Liver (tissue), 3 donors: Measurements from ENCODE around the gene PITPNB.

Experiments used
- EGR1 ChIP-seq, 2 donors: IDR thresholded peaks; 2 replicates each; pipeline ENCODE4 v1.6.1; 2016 to 2018; ENCODE audit warnings: antibody characterized with exemption in 2 of 2, low read depth in 2 of 2
- GABPA ChIP-seq, 2 donors: IDR thresholded peaks in 1 of 2; conservative IDR thresholded peaks in 1 of 2; 2 replicates each; pipeline ENCODE4 v1.6.1; 2016; ENCODE audit warnings: antibody characterized with exemption in 2 of 2, mild to moderate bottlenecking in 1 of 2, moderate library complexity in 1 of 2
- TF ChIP-seq, protein P1 (sequence below): fragments of 150-350 bp; IDR thresholded peaks from 2 replicates; pipeline ENCODE4 v1.5.1; 2017; ENCODE audit warnings: improper control_type of control experiment, low read depth, low read length; ENCODE audit not compliant: missing input control
- donor health status: healthy.
- donor health status: healthy.

DNA sequence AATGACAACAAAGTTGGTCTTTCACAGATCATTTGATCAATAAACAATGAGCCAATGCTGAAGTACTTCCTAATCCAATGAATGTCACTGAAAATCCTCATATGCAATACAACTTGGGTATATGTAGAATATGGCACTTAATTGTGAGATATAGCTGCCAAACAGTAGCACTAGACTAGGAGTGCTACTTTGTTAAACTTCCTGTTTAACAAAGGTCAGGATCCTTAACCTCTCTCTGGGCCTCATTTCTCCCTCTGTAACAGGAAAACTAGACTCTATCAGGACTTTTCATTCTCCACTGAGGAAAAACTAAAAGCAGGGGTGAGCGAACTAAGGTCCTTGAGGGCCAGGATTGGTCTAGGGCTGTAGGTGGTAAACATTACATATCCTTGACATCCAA lies 56.1 kb downstream of the PITPNB start:
- TF ChIP-seq, protein P1, sequence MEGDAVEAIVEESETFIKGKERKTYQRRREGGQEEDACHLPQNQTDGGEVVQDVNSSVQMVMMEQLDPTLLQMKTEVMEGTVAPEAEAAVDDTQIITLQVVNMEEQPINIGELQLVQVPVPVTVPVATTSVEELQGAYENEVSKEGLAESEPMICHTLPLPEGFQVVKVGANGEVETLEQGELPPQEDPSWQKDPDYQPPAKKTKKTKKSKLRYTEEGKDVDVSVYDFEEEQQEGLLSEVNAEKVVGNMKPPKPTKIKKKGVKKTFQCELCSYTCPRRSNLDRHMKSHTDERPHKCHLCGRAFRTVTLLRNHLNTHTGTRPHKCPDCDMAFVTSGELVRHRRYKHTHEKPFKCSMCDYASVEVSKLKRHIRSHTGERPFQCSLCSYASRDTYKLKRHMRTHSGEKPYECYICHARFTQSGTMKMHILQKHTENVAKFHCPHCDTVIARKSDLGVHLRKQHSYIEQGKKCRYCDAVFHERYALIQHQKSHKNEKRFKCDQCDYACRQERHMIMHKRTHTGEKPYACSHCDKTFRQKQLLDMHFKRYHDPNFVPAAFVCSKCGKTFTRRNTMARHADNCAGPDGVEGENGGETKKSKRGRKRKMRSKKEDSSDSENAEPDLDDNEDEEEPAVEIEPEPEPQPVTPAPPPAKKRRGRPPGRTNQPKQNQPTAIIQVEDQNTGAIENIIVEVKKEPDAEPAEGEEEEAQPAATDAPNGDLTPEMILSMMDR: no peak
- no peak for TF ChIP-seq EGR1 (IDR thresholded peaks at IDR 0.05; ENCODE audit: low read depth in 2 of 2)
- TF ChIP-seq GABPA (IDR thresholded peaks at IDR 0.05 in 1 of 2, conservative IDR thresholded peaks at IDR 0.05 in 1 of 2): no peak
